T-helper 2 cell (primary cell): ENCODE measurements around the gene GPATCH2.
"Not testable (repeated sequence)": the region's sequence is repeated elsewhere in the genome, so short reads cannot be mapped to it uniquely, and the experiment has no call there.

Experiments used
- DNase-seq, 5 experiments: peaks; one replicate each; pipeline versions ENCODE4 v3.0.0 to v3.0.0-alpha.2; 2012 to 2022
- total RNA-seq, 2 donors: gene quantifications; one replicate each; lab custom pipeline; 2026; lab: John Stamatoyannopoulos, UW

The GPATCH2 gene
- total RNA-seq, result 19.6 to 30.0 reads per million in 2 donors

DNA sequence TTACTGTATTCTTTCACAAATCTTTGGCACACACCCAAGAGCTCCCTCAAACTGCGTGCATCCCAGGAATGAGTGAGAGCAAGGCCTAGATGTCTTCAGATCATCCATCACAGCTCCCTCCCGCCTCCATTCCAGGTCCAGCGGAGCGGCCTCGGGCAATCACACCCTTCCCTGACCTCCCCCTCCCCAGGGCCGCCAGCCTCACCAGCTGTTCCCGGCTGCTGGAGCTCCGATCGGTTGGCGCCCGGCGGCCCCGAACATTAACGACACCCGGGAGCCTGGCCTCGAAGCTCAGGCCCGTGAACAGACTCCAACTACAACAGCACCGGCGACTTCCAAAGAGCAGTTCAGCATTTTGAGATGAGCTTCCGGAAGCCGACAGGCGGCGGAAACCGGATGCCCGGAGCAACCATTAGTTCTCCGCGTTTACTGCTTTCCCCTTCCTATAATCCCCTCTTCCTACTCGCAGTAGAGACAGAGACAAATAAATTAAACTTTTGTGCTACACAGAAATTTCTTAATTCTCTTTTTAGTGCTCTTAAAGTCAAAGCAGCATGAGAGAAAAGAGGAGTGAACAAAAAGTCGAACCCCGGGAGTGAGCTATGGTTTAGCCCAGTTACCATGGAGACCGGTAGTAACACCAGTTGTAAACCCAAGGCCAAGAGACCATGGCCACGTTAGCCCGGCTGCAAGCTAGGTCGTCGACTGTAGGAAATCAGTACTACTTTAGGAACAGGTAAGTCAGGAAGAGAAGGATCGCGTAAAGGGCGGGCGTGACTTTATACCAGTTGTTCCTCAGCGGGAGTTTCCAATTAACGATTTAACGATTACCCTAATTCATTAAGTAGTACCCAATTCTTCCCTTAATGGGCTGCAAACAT, at the start of gene GPATCH2, which contains the start of gene SPATA17:
Gene GPATCH2, minus strand, starts transcription at position 380 of the 881 bp plus-strand sequence. Its CDS starts 119 bp downstream, at position 261.
Gene SPATA17, plus strand, starts transcription at position 634 of the 881 bp plus-strand sequence. Its CDS starts 35 bp downstream, at position 669.
- peak; percentile 47 to 92 (median 73) for DNase-seq

DNA sequence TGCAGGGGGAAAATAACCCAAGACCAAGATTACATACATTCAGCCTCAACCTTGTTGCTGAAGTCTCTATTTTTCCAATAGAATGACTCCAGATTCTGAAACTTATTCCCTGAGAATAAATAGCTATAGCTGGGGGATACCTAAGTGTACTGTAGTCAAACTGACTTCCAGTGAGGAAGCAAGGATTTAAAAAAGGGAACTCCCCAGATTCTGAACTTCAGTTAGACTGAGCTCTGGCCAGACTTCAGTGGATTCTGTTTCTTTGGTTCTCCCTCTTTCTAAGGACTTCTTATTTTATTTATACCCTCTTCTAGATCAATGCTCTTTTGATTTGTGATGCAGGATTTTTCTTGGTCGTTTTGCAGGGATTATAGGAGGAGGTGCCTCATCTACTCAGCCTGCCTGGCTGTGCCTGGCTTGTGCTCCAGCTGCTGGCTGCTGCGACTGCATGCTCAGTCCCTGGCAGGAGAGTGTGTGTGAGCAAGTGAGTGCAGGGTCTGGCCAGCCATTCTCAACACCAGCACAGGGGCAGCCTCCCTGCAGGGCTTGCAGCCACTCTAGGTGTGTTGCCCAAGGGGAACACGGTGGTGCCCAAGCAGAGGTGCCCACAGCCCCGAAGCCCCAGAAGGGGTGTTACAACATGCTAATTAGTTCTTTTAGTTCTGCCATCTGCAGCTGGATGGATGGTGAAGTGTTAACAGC, 43.3 kb upstream of the GPATCH2 start:
- no peak for DNase-seq

DNA sequence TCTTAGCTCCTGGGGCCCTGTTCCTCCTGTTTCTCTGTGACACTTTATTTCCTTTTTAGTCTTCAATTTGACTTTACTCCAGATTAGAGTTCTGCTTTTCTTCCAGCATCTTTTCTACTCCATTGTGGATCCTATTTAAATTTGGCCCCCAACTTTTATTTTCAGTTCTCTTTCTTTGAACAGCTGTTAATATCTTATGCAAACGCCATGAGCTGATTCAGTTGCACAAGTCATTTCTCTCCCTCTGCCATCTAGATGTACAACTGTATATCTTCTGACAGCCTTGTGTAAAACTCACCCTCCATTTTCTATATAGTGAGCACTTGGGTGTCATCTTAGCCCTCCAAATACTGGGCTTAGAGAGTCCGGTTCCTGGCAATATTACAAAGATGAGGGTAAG, 42.5 kb upstream of the GPATCH2 start:
- no peak for DNase-seq

DNA sequence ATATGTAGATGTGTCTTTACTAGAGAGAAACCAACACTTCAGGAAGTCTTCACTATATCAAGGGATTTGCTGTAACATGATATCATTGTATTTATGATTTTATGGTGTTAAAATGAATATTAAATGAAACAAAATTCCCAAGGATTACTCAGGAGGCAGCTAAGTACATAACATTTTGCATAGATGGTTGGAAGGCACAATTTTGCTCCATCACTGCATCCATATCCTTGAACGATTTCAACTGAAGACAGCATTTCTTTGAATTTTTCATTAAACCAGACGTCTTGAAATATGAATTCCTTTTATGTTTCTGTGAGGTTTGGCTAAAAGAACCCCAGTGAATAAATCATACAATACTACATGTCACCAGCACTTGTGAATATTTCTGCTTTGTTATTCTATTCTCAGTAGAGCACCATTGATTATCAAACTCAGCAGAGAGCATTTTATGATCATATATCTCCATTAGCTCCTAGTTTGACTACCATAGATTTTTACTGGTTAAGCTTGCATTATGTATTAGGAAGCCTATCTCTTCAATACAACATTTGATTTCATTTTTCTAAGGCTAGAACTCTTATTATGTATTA, 37.6 kb upstream of the GPATCH2 start:
- no peak for DNase-seq

DNA sequence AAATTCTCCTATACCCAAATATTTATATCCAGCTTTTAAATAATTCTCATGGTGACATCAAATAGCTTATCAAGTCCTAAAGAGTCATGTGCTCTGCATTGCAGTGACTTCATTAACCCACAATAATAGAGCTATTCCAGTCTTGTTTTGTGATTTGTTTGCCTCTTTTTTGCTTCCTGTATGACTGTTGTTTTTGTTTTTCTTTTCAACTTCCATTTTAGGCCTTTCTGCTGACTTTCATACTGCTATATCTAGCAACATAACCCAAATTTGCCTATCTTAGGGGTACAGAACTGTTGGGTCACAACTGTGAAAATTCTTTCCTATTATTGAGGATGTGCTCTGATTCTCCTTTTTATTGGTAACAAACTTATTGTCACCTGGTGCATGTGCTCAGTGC, 30.5 kb upstream of the GPATCH2 start:
- DNase-seq, result no peak

DNA sequence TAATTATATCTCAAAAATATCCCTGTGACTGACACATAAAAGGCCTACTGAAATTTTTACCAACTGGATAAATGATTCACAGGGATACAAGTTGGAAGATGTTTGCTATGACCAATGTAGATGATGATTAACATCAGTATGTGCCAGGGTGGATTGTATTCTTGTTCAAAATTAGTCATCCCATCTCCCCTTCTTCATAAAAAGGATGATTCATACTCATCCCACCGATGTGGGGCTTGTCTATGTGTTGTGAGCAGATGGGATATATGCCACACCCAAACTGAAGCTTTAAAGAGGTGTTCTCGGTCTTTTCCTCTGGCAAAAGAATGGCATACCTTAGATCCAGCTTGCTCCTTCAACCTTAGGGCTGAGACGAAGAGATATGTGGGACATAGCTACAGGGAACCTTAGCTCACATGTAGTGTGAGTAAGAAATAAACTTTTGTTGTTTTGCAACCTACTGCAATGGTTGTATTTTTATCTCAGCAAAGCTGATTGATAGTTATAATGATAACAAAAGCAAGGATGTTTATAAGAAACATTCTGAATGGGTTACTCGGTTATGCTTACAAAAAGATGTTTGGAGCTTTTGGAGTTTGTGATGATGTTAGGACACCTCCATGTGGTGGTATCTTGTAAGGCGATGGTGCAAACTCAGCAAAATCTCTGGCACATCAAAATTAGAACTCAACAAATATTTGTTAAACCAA, 29.6 kb upstream of the GPATCH2 start:
- peak in 1 of 5 experiments; percentile 33 for DNase-seq

DNA sequence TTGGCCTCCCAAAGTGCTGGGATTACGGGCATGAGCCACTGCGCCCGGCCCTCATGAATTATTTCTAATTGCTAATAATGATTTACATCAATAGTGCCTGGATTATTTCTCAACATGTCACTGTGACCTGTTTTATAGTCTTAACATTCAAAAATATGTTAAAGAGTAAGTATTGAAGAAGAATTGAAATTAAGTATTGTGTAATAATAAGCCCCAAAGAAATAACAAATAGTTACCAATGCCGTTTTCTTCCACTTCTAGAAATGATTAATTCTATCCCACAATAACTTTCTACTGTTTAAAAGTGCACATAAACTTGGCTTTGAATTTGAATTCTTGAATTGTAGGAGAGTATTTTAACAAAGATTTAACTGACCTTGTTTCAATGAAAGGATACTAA, 19.8 kb upstream of the GPATCH2 start:
- DNase-seq, result no peak

DNA sequence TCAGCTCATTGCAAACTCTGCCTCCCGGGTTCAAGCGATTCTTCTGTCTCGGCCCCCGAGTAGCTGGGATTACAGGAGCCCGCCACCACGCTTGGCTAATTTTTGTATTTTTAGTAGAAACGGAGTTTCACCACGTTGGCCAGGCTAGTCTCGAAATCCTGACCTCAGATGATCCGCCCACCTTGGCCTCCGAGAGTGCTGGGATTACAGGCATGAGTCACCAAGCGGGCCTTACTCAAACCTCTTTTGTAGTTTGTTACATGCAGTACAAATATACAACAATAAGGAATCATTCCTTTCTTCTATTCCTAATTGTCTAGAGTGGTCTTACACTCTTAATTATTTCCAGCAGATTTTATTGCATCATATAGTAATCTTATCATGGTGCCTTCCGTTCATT, 16.9 kb upstream of the GPATCH2 start:
- DNase-seq, result no peak

DNA sequence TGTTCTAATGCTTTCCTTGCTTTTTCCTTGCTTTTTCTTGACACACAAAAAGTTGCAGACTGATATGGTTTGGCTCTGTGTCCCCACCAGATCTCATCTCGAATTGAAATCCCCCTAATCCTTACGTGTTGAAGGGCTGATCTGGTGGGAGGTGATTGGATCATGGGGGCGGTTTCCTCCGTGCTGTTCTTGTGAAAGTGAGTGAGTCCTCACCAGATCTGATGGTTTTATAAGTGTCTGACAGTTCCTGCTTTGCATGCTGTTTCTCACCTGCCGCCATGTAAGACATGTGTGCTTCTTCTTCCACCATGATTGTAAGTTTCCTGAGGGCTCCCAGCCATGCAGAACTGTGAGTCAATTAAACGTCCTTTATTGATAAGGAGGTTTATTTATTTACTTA, 11.6 kb upstream of the GPATCH2 start:
- DNase-seq, result no peak

DNA sequence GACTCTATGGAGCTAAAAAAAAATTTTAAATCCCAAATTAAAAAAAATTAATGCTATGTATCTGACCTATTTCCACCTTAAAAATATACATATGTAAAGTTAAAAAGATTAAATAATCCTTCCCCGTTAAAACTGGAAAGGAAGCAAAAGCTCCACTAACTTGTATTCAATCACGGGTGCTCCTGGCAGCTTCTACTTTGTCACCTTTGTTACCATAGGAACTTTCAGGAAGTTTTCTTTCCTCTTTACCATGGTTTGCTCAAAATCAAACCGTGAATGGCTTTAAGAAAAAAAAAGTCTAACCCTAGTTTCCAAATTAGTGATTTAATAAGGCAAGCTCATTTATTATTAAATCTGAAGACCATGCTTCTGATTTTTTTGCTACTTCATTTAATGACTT, 3.5 kb downstream of the GPATCH2 start:
- no peak for DNase-seq

DNA sequence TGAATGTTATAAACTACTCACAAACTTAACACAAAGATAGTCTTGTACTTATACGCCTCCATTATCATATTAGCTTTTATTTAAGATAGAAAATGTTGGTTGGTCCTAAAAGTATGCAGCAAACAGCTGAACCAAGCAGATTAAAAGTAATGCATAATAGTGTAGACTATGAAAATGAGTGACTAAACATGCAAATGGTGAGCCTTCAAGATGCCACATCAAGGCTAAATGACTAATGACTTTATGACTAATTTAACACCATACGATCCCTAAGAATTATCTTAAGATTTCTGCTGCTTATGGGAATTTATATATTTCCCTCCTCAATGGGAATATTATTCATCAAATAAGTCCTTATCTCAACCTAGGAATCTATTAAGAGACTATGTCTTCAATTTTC, 4.6 kb downstream of the GPATCH2 start:
- peak in 1 of 5 experiments; percentile 27 for DNase-seq

DNA sequence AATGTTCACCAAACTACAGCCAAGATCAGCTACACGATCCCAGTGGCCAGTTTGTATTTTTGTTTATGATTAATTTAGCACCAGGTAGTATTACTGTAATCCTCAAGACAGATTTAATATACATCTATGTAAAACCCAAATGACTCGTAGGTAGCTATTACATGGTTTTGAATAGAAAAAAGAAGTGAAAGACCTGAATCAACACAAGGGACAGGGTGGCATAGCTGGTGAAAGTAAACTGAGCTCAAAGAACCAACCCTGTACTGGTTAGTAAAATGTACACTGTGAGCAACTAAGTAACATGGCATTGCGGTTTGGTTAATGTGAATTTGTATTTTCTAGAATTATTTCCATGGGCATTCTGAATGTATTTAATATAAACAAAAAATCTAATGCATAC, 8.8 kb downstream of the GPATCH2 start:
- peak in 1 of 5 experiments; percentile 8 for DNase-seq

DNA sequence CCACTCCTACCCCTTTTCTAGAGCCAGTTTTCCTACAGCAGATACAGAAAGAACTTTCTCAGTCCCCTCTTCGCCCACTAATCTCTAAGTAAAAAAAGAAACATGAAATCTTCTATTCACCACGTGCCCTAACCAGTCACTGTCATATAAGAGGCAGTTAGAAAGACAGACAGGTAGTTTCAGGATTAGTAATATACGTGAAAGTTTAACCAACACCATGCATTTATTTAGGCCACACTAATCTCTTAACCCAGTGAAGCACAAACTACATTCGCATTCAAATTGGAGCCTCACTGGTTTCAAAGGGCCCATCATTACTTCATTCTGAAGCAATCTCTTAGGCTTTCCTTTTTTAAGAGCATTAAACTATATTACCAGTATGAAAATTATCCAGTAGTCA, 10.1 kb downstream of the GPATCH2 start:
- peak in 1 of 5 experiments; percentile 87 for DNase-seq

DNA sequence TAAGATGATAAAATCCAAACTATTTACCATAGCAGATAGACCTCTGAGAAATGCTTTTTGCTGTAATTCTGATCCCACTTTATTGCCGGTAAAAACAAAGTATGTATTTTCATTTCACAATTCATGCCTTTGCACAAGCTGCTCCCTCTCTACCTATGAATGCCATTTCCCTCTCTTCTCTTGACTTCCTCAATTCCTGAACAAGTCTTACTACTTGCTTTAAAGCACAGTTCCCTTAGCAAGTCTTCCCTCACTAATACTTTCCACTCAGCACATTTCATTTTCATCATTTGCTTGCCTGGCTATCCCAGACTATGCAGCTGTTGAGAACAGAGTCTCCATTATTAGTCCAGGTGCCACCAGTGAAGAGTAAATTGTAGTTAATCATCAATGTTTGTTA, 13.8 kb downstream of the GPATCH2 start:
- no peak for DNase-seq

DNA sequence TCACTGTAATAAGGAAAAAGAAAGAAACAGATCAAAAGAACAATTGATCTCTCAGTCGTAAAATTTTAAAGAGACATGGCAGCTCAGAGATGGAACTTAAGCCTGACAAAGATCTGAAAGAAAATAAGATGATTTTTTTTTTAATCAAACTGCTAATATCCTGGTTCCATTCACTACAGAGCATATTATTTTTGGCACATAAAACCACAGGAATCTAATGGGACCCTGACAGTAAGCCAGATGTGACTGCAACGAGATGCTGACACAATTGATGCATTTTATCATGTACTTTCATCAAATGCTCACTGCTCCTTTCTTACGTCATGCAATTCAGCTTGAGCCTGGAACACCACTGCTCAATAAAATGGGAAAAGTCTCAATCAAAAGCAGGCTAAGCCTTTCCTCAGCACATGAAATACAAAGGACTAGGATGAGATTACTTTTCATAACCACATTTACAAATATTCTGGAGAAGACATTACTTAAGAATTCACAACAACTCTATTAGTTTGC, 16.6 kb downstream of the GPATCH2 start:
- DNase-seq, result no peak

DNA sequence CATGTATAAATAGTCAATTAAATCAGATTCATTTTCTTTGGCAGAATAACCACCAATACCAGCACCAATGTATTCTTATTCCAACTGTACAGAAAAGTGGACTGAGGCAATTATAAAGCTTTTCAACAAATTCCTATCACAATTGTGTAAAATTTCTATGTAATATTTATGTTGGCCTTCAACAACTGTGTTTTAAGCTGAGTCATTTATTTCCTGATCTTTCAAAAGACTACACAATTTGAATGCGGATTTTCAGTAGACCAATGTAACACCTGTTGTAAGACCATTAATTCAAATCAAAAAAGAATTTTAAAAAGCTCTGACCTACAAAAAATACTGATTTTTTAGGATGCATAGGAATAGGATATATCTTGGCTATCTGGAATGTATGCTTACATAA, 25.5 kb downstream of the GPATCH2 start:
- DNase-seq, result no peak

DNA sequence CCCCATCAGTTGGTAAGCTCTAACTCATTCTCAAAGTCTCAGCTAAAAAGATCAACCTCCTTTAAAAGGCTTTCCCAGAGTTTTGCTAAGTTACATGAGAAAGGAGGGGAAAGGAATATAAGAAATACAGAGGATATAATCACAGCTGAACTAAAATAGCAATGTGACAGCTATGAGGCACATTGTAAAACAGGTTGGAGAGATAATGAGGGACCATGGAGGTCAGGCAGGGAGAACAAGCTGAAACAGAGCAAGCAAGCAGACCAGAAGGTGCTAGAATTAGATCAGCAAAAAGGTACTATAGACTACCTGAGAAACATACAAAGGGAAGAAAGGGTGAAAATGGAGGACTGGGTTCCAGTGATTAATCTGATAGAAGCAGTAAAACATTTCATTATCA, 28.5 kb downstream of the GPATCH2 start:
- no peak for DNase-seq

DNA sequence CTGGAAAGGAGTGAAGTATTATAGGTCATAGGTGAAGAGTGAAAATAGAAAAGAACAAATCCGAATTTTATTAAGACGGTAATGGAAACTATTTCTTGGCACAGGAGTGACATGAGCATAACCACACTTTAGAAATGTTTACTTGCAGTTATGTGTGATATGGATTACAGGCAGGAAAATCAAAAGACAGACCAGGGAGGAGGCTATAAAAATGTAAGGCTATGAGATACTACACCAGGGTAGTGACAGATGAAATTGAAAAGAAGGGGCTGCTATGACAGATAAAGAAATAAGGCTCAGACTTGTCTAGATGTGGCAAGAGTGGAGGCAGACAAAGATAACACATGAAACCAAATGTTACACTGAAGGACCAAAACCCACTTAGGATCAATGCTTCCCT, 31.7 kb downstream of the GPATCH2 start:
- no peak for DNase-seq

DNA sequence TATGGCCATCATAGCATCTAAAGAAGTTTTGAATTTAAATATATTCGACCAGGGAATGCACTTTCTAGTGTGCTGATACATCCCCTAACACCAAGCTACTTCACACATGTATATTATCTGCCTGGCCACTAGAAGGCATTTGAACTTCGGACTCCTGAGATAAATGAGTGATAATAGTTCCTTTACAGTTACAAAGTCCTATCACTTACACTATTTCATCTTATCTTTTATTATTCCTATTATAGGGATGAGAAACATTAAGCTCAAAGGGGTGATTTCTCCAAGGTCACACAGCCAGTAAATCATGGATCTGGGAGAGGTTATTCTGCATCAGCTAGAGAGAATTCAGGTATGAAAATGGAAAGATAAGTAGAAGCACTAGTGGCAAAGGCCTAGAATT, 40.3 kb downstream of the GPATCH2 start:
- no peak for DNase-seq

DNA sequence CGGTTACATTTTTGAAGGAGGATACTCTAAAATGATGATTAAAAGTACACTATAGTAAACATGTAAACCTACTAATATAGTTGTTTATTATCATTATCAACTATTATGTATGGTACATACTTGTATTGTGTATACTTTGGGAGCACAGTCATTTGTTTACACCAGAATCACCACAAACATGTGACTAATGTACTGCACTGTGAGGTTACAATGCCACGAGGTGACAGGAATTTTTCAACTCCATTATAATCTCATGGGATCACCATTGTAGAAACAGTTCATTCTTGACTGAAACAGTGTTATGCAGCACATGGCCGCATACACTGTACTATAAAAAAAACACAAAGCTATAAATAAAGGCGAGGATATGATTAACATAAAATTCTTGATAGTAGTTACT, 44.3 kb downstream of the GPATCH2 start:
- DNase-seq, result no peak

DNA sequence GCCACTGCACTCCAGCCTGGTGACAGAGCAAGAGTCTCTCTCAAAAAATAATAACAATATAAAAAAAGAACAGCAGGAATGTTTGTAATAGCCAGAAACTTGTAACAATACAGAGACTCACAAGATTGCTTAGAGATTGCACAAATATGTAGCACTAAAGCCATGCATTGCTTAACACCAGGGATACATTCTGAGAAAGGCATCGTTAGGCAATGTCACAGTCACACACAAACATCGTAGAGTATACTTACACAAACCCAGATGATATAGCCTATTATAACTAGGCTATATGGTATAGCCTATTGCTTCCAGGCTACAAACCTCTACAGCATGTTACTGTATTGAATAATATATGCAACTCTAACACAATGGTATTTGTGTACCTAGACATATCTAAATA, 45.3 kb downstream of the GPATCH2 start:
- DNase-seq, result no peak

DNA sequence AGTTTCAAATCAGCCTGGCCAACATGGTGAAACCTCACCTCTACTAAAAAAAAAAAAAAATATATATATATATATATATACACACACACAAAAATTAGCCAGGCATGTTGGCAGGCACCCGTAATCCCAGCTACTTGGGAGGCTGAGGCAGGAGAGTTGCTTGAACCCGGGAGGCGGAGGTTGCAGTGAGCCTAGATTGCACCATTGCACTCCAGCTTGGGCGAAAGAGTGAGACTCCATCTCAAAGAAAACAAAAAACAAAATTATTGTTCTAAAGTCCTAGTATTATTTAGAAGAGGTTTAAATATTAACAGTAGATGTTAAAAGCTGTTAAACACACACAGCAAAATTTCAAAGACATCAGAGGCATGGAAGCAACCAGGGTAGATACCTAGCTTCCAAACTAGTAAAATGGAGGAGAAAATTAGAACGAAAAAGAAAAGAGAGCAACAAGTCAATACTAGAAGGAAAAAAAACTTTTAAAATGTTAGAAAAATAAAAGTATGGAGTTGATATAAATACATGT, 46.5 kb downstream of the GPATCH2 start:
- not testable (repeated sequence) for DNase-seq
